ENCODE measurements around the gene ERBB4. TPM values are rescaled to one million over a fixed set of nuclear protein-coding genes. Genes with fewer than 3 reads are reported as not detected.

The ERBB4 gene
- total and polyA plus RNA-seq, 7 experiments from 2014 or later: not detected

GRCh38 chr2:211436182-211436581 is 1102.4 kb downstream of the ERBB4 start:
- H3K27me3 Mint-ChIP-seq: no peaks in the 10 kb centered on the region
- Histone ChIP-seq H3K36me3 (ENCODE audit: control insufficient read depth in 2 of 3, insufficient read depth in 3 of 3, low read length in 3 of 3) (no peaks in the 10 kb centered on the region), H3K4me3 (ENCODE audit: low read length) (no peak overlapping the region), H3K27me3 (ENCODE audit: control insufficient read depth in 2 of 2, insufficient read depth in 2 of 2, low read length in 2 of 2) (no peaks in the 10 kb centered on the region), H3K4me1 (ENCODE audit: control insufficient read depth in 2 of 2, insufficient read depth in 2 of 2, low read length in 2 of 2) (no peaks in the 10 kb centered on the region), H3K9me3 (ENCODE audit: control insufficient read depth in 2 of 3, low read length in 3 of 3) (no peaks in the 10 kb centered on the region), H3K27ac (ENCODE audit: low read depth, low read length) (no peak overlapping the region)
- no peak overlapping the region for H3K4me3 Mint-ChIP-seq
- intact Hi-C loops (cut with micrococcal nuclease): no loop called here
- CTCF ChIA-PET: no interaction called here
- DNase-seq (no peak), ATAC-seq (no peak)
- H3K4me1 Mint-ChIP-seq: no peaks in the 10 kb centered on the region
- POLR2A ChIA-PET: no interaction called here
- H3K36me3 Mint-ChIP-seq: no peaks in the 10 kb centered on the region
- no peak overlapping the region for H3K27ac Mint-ChIP-seq
- H3K9me3 Mint-ChIP-seq: peaks cover 0 to 7% (median 0%) of the 10 kb centered on the region in 11 donors

DNA sequence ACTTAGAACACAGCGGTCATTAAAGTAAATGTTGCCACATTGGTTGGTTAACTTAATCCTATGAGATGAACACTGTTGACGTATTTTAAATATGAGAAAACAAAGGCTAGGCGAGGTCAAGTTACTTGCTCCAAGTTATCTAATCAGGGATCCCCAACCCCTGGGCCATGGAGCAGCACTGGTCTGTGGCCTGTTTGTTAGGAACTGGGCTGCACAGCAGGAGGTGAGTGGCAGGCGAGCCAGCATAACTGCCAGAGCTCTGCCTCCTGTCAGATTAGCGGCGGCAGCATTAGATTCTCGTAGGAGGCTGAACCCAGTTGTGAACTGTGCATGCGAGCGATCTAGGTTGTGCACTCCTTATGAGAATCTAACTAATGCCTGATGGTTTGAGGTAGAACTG is 1103.3 kb downstream of the ERBB4 start:
- ChIA-PET CTCF (no interaction called here), POLR2A (no interaction called here)
- peaks cover 0 to 7% (median 0%) of the 10 kb centered on the region in 11 donors for H3K9me3 Mint-ChIP-seq
- no peaks in the 10 kb centered on the region for H3K9me3 ChIP-seq (ENCODE audit: control insufficient read depth in 2 of 3, low read length in 3 of 3)
- no peaks in the 10 kb centered on the region for H3K4me1 ChIP-seq (ENCODE audit: control insufficient read depth in 2 of 2, insufficient read depth in 2 of 2, low read length in 2 of 2)
- no peak overlapping the region for H3K4me3 ChIP-seq (ENCODE audit: low read length)
- no peaks in the 10 kb centered on the region for H3K27me3 ChIP-seq (ENCODE audit: control insufficient read depth in 2 of 2, insufficient read depth in 2 of 2, low read length in 2 of 2)
- intact Hi-C loops (cut with micrococcal nuclease): no loop called here
- DNase-seq: no peak
- no peaks in the 10 kb centered on the region for H3K27me3 Mint-ChIP-seq
- no peak for ATAC-seq
- no peak overlapping the region for H3K27ac ChIP-seq (ENCODE audit: low read depth, low read length)
- H3K4me1 Mint-ChIP-seq: no peaks in the 10 kb centered on the region
- H3K36me3 ChIP-seq (ENCODE audit: control insufficient read depth in 2 of 3, insufficient read depth in 3 of 3, low read length in 3 of 3): no peaks in the 10 kb centered on the region
- H3K36me3 Mint-ChIP-seq: no peaks in the 10 kb centered on the region
- no peak overlapping the region for H3K27ac Mint-ChIP-seq
- no peak overlapping the region for H3K4me3 Mint-ChIP-seq

DNA sequence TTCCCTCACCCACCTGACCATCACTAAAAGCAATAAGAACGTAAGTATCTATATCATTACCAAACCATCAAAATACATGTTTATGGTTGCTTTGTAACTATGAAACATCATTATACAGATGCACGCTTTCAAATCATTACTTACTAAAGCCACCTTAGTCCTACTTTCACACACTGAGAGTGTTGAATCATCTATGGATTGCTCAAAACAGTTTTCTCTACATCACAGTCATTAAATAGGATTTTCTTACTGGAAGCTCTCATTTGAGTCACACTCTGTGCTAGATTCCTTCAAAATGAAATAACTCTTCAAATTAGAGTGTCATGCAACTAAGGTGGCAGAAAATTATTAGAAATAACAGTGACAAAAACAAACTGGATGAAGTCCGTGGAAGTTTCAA is 1103.8 kb downstream of the ERBB4 start:
- Histone ChIP-seq H3K4me3 (ENCODE audit: low read length) (no peak overlapping the region), H3K36me3 (ENCODE audit: control insufficient read depth in 2 of 3, insufficient read depth in 3 of 3, low read length in 3 of 3) (no peaks in the 10 kb centered on the region), H3K9me3 (ENCODE audit: control insufficient read depth in 2 of 3, low read length in 3 of 3) (no peaks in the 10 kb centered on the region), H3K4me1 (ENCODE audit: control insufficient read depth in 2 of 2, insufficient read depth in 2 of 2, low read length in 2 of 2) (no peaks in the 10 kb centered on the region), H3K27ac (ENCODE audit: low read depth, low read length) (no peak overlapping the region), H3K27me3 (ENCODE audit: control insufficient read depth in 2 of 2, insufficient read depth in 2 of 2, low read length in 2 of 2) (no peaks in the 10 kb centered on the region)
- H3K27me3 Mint-ChIP-seq: no peaks in the 10 kb centered on the region
- H3K36me3 Mint-ChIP-seq: no peaks in the 10 kb centered on the region
- CTCF ChIA-PET: no interaction called here
- POLR2A ChIA-PET: no interaction called here
- H3K27ac Mint-ChIP-seq: no peak overlapping the region
- ATAC-seq (no peak), DNase-seq (no peak)
- no peaks in the 10 kb centered on the region for H3K4me1 Mint-ChIP-seq
- intact Hi-C loops (cut with micrococcal nuclease): no loop called here
- no peak overlapping the region for H3K4me3 Mint-ChIP-seq
- peaks cover 0 to 10% (median 0%) of the 10 kb centered on the region in 11 donors for H3K9me3 Mint-ChIP-seq

DNA sequence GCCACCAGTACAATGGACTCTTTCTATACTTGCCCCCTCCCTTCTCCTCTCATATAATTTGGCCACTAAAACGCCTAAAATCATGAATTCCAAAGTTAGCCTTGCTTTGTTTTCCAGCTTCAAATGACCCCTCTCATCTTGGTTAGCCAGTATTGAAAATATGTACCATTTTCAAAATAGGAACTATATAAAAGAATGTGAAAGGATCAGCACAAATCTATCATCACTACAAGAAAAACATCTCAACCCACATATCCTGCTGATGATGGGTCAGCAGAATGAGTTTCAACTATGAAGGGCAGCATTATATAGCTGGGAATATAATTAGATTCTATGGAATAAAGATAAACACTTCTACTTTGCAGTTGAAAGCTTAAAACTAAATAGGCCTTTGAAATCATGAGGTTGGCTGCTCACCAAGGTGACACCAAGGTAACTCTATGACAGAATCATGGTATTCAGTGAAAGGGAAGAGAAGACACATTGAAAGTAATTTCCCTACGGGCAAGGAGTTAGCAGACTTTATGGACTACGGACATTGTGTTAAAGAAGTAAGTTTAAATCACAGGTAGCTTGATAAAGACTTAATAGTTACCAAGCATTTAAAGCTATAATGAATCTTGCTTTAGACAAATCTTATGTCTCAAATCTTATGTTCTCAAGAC is 1109.2 kb downstream of the ERBB4 start:
- ChIA-PET POLR2A (no interaction called here), CTCF (interaction anchor here (0.6 kb wide), 1 partner anchor 13 kb away, joined by 3 read pairs; no protein-coding TSS in a partner anchor)
- H3K27me3 Mint-ChIP-seq: no peaks in the 10 kb centered on the region
- H3K27ac Mint-ChIP-seq: no peak overlapping the region
- H3K36me3 ChIP-seq (ENCODE audit: control insufficient read depth in 2 of 3, insufficient read depth in 3 of 3, low read length in 3 of 3): no peaks in the 10 kb centered on the region
- no peak overlapping the region for H3K27ac ChIP-seq (ENCODE audit: low read depth, low read length)
- DNase-seq: no peak
- H3K4me1 ChIP-seq (ENCODE audit: control insufficient read depth in 2 of 2, insufficient read depth in 2 of 2, low read length in 2 of 2): no peaks in the 10 kb centered on the region
- H3K9me3 ChIP-seq (ENCODE audit: control insufficient read depth in 2 of 3, low read length in 3 of 3): no peaks in the 10 kb centered on the region
- H3K36me3 Mint-ChIP-seq: no peaks in the 10 kb centered on the region
- no peaks in the 10 kb centered on the region for H3K4me1 Mint-ChIP-seq
- intact Hi-C loops (cut with micrococcal nuclease): no loop called here
- H3K9me3 Mint-ChIP-seq: peaks cover 0 to 7% (median 0%) of the 10 kb centered on the region in 11 donors
- H3K27me3 ChIP-seq (ENCODE audit: control insufficient read depth in 2 of 2, insufficient read depth in 2 of 2, low read length in 2 of 2): no peaks in the 10 kb centered on the region
- no peak for ATAC-seq
- H3K4me3 ChIP-seq (ENCODE audit: low read length): no peak overlapping the region
- no peak overlapping the region for H3K4me3 Mint-ChIP-seq

DNA sequence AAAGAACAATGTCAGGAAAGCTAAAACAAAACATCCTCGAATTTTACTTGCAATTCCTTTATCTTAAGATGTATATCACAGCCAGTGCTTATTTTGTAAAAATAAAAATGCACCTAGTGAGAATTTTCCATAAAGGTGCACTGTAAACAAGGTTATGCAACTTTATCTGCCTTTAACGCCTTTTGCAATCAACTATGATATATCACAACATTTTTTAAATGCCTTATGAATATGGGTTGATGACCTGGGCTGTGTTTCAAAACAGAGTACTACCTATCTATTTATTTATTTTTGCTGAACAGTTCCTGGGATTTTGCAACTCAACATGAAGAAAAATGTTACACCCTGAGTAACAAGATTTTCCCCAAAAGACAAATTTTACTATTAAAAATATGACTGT is 1112.4 kb downstream of the ERBB4 start:
- CTCF ChIA-PET: no interaction called here
- no peak overlapping the region for H3K27ac ChIP-seq (ENCODE audit: low read depth, low read length)
- no peak for ATAC-seq
- no peaks in the 10 kb centered on the region for H3K36me3 ChIP-seq (ENCODE audit: control insufficient read depth in 2 of 3, insufficient read depth in 3 of 3, low read length in 3 of 3)
- Mint-ChIP-seq H3K4me3 (no peak overlapping the region), H3K27ac (no peak overlapping the region), H3K9me3 (peaks cover 0 to 3% (median 0%) of the 10 kb centered on the region in 11 donors), H3K4me1 (no peaks in the 10 kb centered on the region), H3K36me3 (no peaks in the 10 kb centered on the region), H3K27me3 (no peaks in the 10 kb centered on the region)
- no peak overlapping the region for H3K4me3 ChIP-seq (ENCODE audit: low read length)
- H3K9me3 ChIP-seq (ENCODE audit: control insufficient read depth in 2 of 3, low read length in 3 of 3): no peaks in the 10 kb centered on the region
- no peak for DNase-seq
- intact Hi-C loops (cut with micrococcal nuclease): no loop called here
- POLR2A ChIA-PET: no interaction called here
- H3K27me3 ChIP-seq (ENCODE audit: control insufficient read depth in 2 of 2, insufficient read depth in 2 of 2, low read length in 2 of 2): no peaks in the 10 kb centered on the region
- H3K4me1 ChIP-seq (ENCODE audit: control insufficient read depth in 2 of 2, insufficient read depth in 2 of 2, low read length in 2 of 2): no peaks in the 10 kb centered on the region

DNA sequence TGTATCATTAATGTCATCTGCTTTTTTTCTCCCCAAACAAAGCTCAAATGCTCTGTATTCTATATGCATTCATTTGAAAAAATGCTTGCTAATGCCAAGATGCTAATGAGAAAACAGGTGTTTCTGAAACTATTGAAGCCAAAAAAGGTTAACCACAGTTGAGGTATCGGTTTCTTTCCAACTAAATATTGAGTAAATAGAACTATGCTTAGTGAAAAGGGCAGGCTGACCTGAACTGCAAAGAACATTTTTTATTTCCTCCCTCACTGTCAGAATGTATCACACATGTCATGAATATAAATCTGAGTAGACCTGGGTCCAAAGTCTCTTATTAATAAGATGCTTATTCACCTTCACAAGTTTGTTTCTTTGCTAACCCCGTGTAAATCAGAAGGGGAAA is 1115.6 kb downstream of the ERBB4 start:
- Mint-ChIP-seq H3K27me3 (no peaks in the 10 kb centered on the region), H3K4me3 (no peak overlapping the region), H3K36me3 (no peaks in the 10 kb centered on the region), H3K4me1 (no peaks in the 10 kb centered on the region), H3K27ac (no peak overlapping the region), H3K9me3 (peaks cover 0 to 2% (median 0%) of the 10 kb centered on the region in 11 donors)
- ATAC-seq (no peak), DNase-seq (no peak)
- Histone ChIP-seq H3K4me1 (ENCODE audit: control insufficient read depth in 2 of 2, insufficient read depth in 2 of 2, low read length in 2 of 2) (no peaks in the 10 kb centered on the region), H3K4me3 (ENCODE audit: low read length) (no peak overlapping the region), H3K9me3 (ENCODE audit: control insufficient read depth in 2 of 3, low read length in 3 of 3) (no peaks in the 10 kb centered on the region), H3K27me3 (ENCODE audit: control insufficient read depth in 2 of 2, insufficient read depth in 2 of 2, low read length in 2 of 2) (no peaks in the 10 kb centered on the region), H3K36me3 (ENCODE audit: control insufficient read depth in 2 of 3, insufficient read depth in 3 of 3, low read length in 3 of 3) (no peaks in the 10 kb centered on the region), H3K27ac (ENCODE audit: low read depth, low read length) (no peak overlapping the region)
- intact Hi-C loops (cut with micrococcal nuclease): no loop called here
- CTCF ChIA-PET: interaction anchor here (0.7 kb wide), 1 partner anchor 27 kb away, joined by 4 read pairs; no protein-coding TSS in a partner anchor
- POLR2A ChIA-PET: no interaction called here

GRCh38 chr2:211417544-211417943 is 1121.1 kb downstream of the ERBB4 start:
- Mint-ChIP-seq H3K36me3 (no peaks in the 10 kb centered on the region), H3K4me3 (no peak overlapping the region), H3K27ac (no peak overlapping the region), H3K4me1 (no peaks in the 10 kb centered on the region), H3K9me3 (peaks cover 0 to 3% (median 0%) of the 10 kb centered on the region in 11 donors), H3K27me3 (no peaks in the 10 kb centered on the region)
- Histone ChIP-seq H3K4me3 (ENCODE audit: low read length) (no peak overlapping the region), H3K27me3 (ENCODE audit: control insufficient read depth in 2 of 2, insufficient read depth in 2 of 2, low read length in 2 of 2) (no peaks in the 10 kb centered on the region), H3K36me3 (ENCODE audit: control insufficient read depth in 2 of 3, insufficient read depth in 3 of 3, low read length in 3 of 3) (no peaks in the 10 kb centered on the region), H3K9me3 (ENCODE audit: control insufficient read depth in 2 of 3, low read length in 3 of 3) (no peaks in the 10 kb centered on the region), H3K27ac (ENCODE audit: low read depth, low read length) (no peak overlapping the region), H3K4me1 (ENCODE audit: control insufficient read depth in 2 of 2, insufficient read depth in 2 of 2, low read length in 2 of 2) (no peaks in the 10 kb centered on the region)
- ChIA-PET POLR2A (no interaction called here), CTCF (no interaction called here)
- intact Hi-C loops (cut with micrococcal nuclease): no loop called here
- DNase-seq (no peak), ATAC-seq (no peak)
